Loucy (cell line): ENCODE data around the gene AQP3.
"Not testable (repeated sequence)": the region's sequence is repeated elsewhere in the genome, so short reads cannot be mapped to it uniquely, and the experiment has no call there.

Experiments used
- H2AFZ ChIP-seq: fragments of 200-600 bp; sonication (generic); 2 replicates; pipeline ENCODE4 v1.6.0; 2016; ENCODE audit warnings: antibody characterized with exemption, mild to moderate bottlenecking, low read length, moderate library complexity
- H3F3A ChIP-seq: fragments of 200-600 bp; 2 replicates; pipeline ENCODE4 v1.6.0; 2016; ENCODE audit warnings: antibody characterized with exemption, low read depth, mild to moderate bottlenecking
- H3K27me3 ChIP-seq: fragments of 200-600 bp; sonication (generic); 2 replicates; pipeline ENCODE4 v1.6.1; 2014; ENCODE audit warnings: low read length, mild to moderate bottlenecking; ENCODE audit not compliant: insufficient read depth, poor library complexity, severe bottlenecking
- H3K36me3 ChIP-seq: fragments of 200-600 bp; sonication (generic); 2 replicates; pipeline ENCODE4 v1.6.1; 2016; ENCODE audit warnings: low read length; ENCODE audit not compliant: insufficient read depth
- H3K4me1 ChIP-seq: fragments of 200-600 bp; sonication (generic); 2 replicates; pipeline ENCODE4 v1.5.1; 2014; ENCODE audit warnings: low read length, mild to moderate bottlenecking; ENCODE audit not compliant: insufficient read depth, poor library complexity, severe bottlenecking
- H3K4me2 ChIP-seq: fragments of 200-600 bp; sonication (generic); 2 replicates; pipeline ENCODE4 v1.6.0; 2014; ENCODE audit warnings: antibody characterized with exemption, low read length, low read depth, mild to moderate bottlenecking; ENCODE audit not compliant: poor library complexity, severe bottlenecking
- H3K4me3 ChIP-seq: fragments of 200-600 bp; sonication (generic); 2 replicates; pipeline ENCODE4 v1.5.1; 2014; ENCODE audit warnings: low read length, mild to moderate bottlenecking, mixed read lengths; ENCODE audit not compliant: poor library complexity, severe bottlenecking
- H3K79me2 ChIP-seq: fragments of 200-600 bp; sonication (generic); 2 replicates; pipeline ENCODE4 v1.6.1; 2014; ENCODE audit warnings: low read length; ENCODE audit not compliant: insufficient read depth
- H3K9ac ChIP-seq: fragments of 200-600 bp; sonication (generic); 2 replicates; pipeline ENCODE4 v1.6.0; 2014; ENCODE audit warnings: mild to moderate bottlenecking, low read depth, low read length, moderate library complexity; ENCODE audit not compliant: poor library complexity, severe bottlenecking
- H3K9me2 ChIP-seq: fragments of 200-600 bp; sonication (generic); replicated peaks from 2 replicates; pipeline ENCODE4 v1.6.1; 2016; ENCODE audit warnings: low read depth, low read length, mixed read lengths
- H3K9me3 ChIP-seq: fragments of 200-600 bp; sonication (generic); 2 replicates; pipeline ENCODE4 v1.6.1; 2014; ENCODE audit warnings: mild to moderate bottlenecking, antibody characterized with exemption, low read length, low read depth; ENCODE audit not compliant: insufficient read depth
- H4K20me1 ChIP-seq: fragments of 200-600 bp; sonication (generic); 2 replicates; pipeline ENCODE4 v1.6.0; 2014; ENCODE audit warnings: antibody characterized with exemption, low read length, mild to moderate bottlenecking; ENCODE audit not compliant: insufficient read depth, poor library complexity, severe bottlenecking
- CTCF ChIP-seq: fragments of 200-600 bp; sonication (generic); conservative IDR thresholded peaks from 2 replicates; pipeline ENCODE4 v1.5.1; 2014; ENCODE audit warnings: mild to moderate bottlenecking, antibody characterized with exemption, low read length
- EZH2phosphoT487 ChIP-seq: fragments of 200-600 bp; IDR thresholded peaks from 2 replicates; pipeline ENCODE4 v1.6.1; 2018; ENCODE audit warnings: antibody characterized with exemption, mild to moderate bottlenecking, moderate library complexity, borderline replicate concordance

The AQP3 gene

DNA sequence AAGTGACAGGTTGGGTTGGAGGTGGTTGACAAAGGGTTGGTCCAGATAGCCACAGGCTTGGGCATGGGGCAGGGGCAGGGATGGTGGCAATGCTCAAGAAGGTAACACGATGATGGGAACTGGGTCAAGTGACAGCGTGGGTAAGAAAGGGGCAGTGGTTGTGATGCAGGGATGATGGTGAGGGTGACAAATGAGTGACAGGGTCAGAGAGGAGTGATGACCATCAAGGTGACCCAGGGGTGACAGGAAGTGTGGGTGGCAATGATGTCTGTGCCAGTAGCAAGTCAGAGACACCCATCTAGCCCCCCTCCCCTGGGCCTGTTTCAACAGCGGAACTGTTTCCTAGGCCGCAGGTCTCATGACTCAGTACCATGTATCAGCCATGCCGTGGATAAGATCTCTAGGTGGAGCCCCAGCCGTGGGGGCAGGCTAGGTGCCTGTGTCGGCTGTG is 20.5 kb downstream of the AQP3 start:
- Histone ChIP-seq H3K4me3 (no peak overlapping the region), H3K9me2 (no peaks in the 10 kb centered on the region), H3K79me2 (no peaks in the 10 kb centered on the region), H3K4me1 (no peaks in the 10 kb centered on the region), H3K9ac (no peak overlapping the region), H4K20me1 (no peaks in the 10 kb centered on the region), H2AFZ (no peak overlapping the region), H3K4me2 (no peak overlapping the region), H3K9me3 (no peaks in the 10 kb centered on the region), H3K27me3 (no peaks in the 10 kb centered on the region), H3F3A (no peaks in the 10 kb centered on the region), H3K36me3 (no peaks in the 10 kb centered on the region)
- no peak for TF ChIP-seq CTCF
- no peak for TF ChIP-seq EZH2phosphoT487

DNA sequence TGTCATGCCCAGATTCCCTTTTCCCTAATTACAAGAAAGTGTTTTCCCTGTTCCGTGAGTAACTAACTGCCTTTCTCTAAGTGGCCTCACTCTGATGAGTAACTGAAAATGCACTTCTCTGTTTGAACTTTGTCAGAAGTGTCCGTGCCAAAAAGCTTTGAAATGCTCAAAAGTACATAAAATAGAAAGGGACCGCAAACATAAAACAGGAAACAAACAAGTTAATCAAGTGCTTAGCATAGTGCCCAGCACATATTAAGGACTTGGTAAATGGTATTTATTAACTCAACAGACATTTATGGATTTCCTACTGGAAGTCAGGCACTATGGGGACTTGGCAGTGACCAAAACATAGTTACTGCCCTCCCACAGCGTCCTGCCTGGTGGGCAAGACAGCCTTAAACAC is 22.3 kb downstream of the AQP3 start:
- Histone ChIP-seq H2AFZ (no peak overlapping the region), H3K27me3 (no peaks in the 10 kb centered on the region), H3F3A (no peaks in the 10 kb centered on the region), H3K9ac (no peak overlapping the region), H3K9me2 (no peaks in the 10 kb centered on the region), H3K4me3 (no peak overlapping the region), H4K20me1 (no peaks in the 10 kb centered on the region), H3K4me1 (no peaks in the 10 kb centered on the region), H3K36me3 (no peaks in the 10 kb centered on the region), H3K79me2 (no peaks in the 10 kb centered on the region), H3K4me2 (no peak overlapping the region), H3K9me3 (no peaks in the 10 kb centered on the region)
- TF ChIP-seq CTCF (no peak), EZH2phosphoT487 (no peak)

DNA sequence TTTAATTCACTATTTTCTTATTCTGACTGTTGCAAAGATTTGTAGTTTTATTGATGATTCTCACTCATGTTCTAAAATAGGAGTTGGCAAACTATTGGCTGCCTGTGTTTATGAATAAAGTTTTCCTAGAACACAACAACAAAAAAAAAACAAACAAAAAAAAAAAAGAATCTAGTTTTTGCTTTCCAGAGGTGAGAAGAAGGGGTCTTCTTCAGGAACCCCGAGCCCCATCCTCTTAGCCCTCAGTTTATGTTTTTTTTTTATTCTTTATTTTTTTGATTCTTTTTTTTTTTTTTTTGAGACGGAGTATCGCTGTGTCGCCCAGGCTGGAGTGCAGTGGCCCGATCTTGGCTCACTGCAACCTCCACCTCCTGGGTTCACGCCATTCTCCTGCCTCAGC is 22.9 kb downstream of the AQP3 start:
- H3K4me3 ChIP-seq, H3K4me2 ChIP-seq, H3K9ac ChIP-seq, H3K79me2 ChIP-seq, H3K9me3 ChIP-seq, H3F3A ChIP-seq, H3K9me2 ChIP-seq, H3K4me1 ChIP-seq, H3K36me3 ChIP-seq, H3K27me3 ChIP-seq, H2AFZ ChIP-seq, H4K20me1 ChIP-seq: not testable (repeated sequence)

GRCh38 chr9:33424043-33424442 is 23.4 kb downstream of the AQP3 start:
- not testable (repeated sequence) for H3K79me2 ChIP-seq, H3K4me2 ChIP-seq, H3K4me1 ChIP-seq

More at GRCh38 chr9:33424043-33424442, 23.4 kb downstream of the AQP3 start:
- H3K9ac ChIP-seq, H4K20me1 ChIP-seq, H3K27me3 ChIP-seq, H3K36me3 ChIP-seq, H3K9me2 ChIP-seq, H3K4me3 ChIP-seq, H2AFZ ChIP-seq, H3F3A ChIP-seq, H3K9me3 ChIP-seq: not testable (repeated sequence)
